ENCODE data around the gene HTR1E. TPM values are rescaled to one million over a fixed set of nuclear protein-coding genes. Genes with fewer than 3 reads are reported as not detected.
"Not testable (repeated sequence)": the region's sequence is repeated elsewhere in the genome, so short reads cannot be mapped to it uniquely, and the experiment has no call there.

Gene HTR1E, protein sequence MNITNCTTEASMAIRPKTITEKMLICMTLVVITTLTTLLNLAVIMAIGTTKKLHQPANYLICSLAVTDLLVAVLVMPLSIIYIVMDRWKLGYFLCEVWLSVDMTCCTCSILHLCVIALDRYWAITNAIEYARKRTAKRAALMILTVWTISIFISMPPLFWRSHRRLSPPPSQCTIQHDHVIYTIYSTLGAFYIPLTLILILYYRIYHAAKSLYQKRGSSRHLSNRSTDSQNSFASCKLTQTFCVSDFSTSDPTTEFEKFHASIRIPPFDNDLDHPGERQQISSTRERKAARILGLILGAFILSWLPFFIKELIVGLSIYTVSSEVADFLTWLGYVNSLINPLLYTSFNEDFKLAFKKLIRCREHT
- polyA plus RNA-seq, result 0.07 TPM
- long read RNA-seq, donor 1, result 0 reads
- long read RNA-seq, donor 2, result 0 reads
- long read RNA-seq, donor 3, result 0 reads
- long read RNA-seq, donor 4, result 0 reads
- long read RNA-seq, donor 5, result 0 reads
- long read RNA-seq, donor 6, result 0 reads
- long read RNA-seq, donor 7, result 0 reads
- long read RNA-seq, donor 8, result 0 reads
- long read RNA-seq, donor 9, result 0 reads
- long read RNA-seq, donor 10, result 0 reads
- long read RNA-seq, donor 11, result 0 reads

DNA sequence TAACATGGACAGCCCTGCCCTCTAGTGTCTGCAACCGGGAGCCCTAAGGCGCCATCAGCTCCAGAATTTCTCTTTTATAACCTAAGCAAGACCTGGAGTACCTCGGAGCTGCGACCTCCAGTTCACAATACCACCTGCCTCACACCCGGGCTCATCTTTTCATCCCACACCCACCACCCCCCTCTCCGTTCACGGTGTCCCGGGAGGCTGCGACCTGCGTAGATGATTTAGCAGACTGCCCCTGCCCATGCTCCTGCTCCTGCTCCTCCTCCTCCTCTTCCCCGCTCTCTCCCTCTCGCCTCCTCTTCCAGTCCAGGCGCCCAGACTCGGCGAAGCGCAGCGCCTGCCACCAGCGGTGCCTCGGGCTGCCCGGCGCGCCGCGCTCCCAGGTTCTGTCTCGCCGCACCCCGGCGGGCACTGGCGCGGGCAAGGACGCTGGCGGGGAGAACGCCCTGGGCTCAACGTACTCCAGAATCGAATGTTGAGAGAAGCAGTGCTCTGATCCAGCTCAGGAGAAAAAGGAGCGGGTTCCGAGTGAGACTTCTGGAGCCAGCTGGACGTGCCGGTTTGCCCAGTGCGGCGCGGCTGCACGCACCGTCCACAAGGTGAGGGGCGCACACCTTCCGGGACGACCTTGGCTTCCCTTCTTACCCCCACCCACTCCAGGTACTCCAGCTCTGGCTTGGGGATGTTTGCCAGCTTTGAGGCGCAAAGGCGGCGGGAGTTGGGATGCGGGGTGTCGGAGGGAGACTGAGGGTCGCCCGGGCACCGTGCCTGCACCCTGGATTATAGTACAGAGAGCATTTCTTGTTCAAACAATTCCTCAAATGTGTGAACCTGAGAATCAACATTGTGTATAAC, at the start of gene HTR1E:
Gene HTR1E, plus strand, starts transcription at position 310 of the 861 bp plus-strand sequence. CDS start 77,807 bp downstream, outside the sequence.
- H3K4me3 ChIP-seq (ENCODE audit: low read length), result peak within 1 kb of the TSS; percentile 23
- no peak within 1 kb of the TSS for H3K27ac ChIP-seq (ENCODE audit: low read length)
- DNase-seq, result peak; percentile 15 to 54
- 20% methylated on average over 1 of the region's 55 CpGs for WGBS (ENCODE audit: insufficient coverage, low lambda C conversion rate)
- H3K9me3 ChIP-seq (ENCODE audit: control insufficient read depth, low read depth, low read length), result no peaks in the 10 kb centered on the region
- H3K36me3 ChIP-seq (ENCODE audit: control insufficient read depth, insufficient read depth, low read length), result no peaks in the 10 kb centered on the region
- H3K4me1 ChIP-seq (ENCODE audit: control insufficient read depth, insufficient read depth, low read length), result no peaks in the 10 kb centered on the region
- peaks cover 33% of the 10 kb centered on the region for H3K27me3 ChIP-seq (ENCODE audit: control insufficient read depth, insufficient read depth, low read length)

DNA sequence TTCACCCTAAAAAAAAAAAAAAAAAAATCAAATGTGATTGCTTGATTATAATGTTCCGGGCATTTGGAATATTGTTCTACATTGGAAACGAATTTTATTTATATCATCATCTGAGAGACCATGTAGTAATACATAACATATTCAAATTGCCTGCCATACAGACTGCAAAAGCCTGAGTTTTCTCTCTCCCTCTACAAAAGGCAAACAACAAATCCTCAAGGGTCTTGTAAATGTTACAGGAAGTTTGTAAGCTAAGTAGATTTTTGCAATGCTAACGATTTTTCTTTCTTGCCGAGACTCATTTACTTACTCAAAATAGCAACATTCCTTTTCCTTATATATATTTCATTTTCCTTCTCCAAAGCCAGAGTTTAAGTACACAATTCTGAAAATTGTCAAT, 49.0 kb upstream of the HTR1E start:
- Histone ChIP-seq H3K27ac (ENCODE audit: low read length) (no peak overlapping the region), H3K4me1 (ENCODE audit: control insufficient read depth, insufficient read depth, low read length) (no peaks in the 10 kb centered on the region), H3K4me3 (ENCODE audit: low read length) (no peak overlapping the region), H3K27me3 (ENCODE audit: control insufficient read depth, insufficient read depth, low read length) (no peaks in the 10 kb centered on the region), H3K36me3 (ENCODE audit: control insufficient read depth, insufficient read depth, low read length) (no peaks in the 10 kb centered on the region), H3K9me3 (ENCODE audit: control insufficient read depth, low read depth, low read length) (no peaks in the 10 kb centered on the region)
- 42% methylated on average over 2 of the region's 4 CpGs for WGBS (ENCODE audit: insufficient coverage, low lambda C conversion rate)
- DNase-seq, result no peak

DNA sequence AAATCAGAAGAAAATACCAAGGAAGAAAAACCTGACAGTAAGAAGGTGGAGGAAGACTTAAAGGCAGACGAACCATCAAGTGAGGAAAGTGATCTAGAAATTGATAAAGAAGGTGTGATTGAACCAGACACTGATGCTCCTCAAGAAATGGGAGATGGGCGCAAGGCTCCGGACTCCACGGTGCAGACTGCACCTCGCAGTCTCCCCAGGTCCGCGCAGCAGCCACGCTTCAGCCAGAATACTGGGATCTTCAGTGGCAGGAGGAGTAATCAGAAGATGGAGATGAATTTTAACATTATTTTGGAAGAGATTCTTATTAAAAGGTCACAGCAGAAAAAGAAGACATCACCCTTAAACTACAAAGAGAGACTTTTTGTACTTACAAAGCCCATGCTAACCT, 40.1 kb upstream of the HTR1E start:
- not testable (repeated sequence) for H3K36me3 ChIP-seq (ENCODE audit: control insufficient read depth, insufficient read depth, low read length); DNase-seq; H3K27ac ChIP-seq (ENCODE audit: low read length); H3K27me3 ChIP-seq (ENCODE audit: control insufficient read depth, insufficient read depth, low read length); H3K4me3 ChIP-seq (ENCODE audit: low read length); H3K4me1 ChIP-seq (ENCODE audit: control insufficient read depth, insufficient read depth, low read length); H3K9me3 ChIP-seq (ENCODE audit: control insufficient read depth, low read depth, low read length)
- 93% methylated on average over 3 of the region's 8 CpGs for WGBS (ENCODE audit: insufficient coverage, low lambda C conversion rate)

DNA sequence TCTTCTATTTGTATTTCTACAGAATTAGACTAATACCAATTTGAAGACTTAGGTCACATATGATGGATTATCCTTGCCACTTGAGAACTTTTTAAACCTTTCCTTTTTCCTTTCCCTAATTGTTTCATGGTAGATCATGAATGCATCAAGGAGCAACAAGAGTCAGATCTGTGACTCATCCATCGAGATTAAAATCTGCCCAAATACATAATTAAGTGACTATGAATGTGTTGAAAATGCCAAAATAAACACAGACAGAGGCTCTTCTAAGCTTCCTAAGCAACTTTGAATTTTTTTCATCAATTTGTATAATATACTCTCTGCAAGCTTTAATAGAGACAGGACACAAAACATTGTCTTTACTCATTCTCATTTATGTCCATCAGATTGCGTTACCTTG, 23.5 kb upstream of the HTR1E start:
- Histone ChIP-seq H3K27me3 (ENCODE audit: control insufficient read depth, insufficient read depth, low read length) (no peaks in the 10 kb centered on the region), H3K36me3 (ENCODE audit: control insufficient read depth, insufficient read depth, low read length) (no peaks in the 10 kb centered on the region)
- no peak for DNase-seq

DNA sequence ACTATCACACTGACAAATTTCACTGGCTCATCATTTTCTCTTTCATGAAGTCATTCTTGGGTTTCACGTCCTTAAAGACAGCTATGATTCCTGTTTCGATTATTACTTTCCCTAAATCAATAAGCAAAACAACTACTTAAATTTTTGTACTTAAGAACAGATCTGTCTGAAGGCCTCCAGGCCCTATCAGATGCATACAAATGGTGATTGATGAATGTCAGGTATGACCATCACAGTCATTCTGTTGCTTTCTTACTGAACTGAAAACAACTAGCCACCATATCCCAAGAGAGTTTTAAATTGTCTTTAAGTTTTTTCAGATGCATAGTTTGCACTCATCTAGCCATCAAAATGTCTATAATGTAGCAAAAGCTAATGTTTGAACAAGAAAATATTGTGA, 20.9 kb upstream of the HTR1E start:
- DNase-seq, result no peak
- 88% methylated on average over 2 of the region's 2 CpGs for WGBS (ENCODE audit: insufficient coverage, low lambda C conversion rate)
- no peaks in the 10 kb centered on the region for H3K36me3 ChIP-seq (ENCODE audit: control insufficient read depth, insufficient read depth, low read length)
- no peaks in the 10 kb centered on the region for H3K9me3 ChIP-seq (ENCODE audit: control insufficient read depth, low read depth, low read length)
- H3K4me1 ChIP-seq (ENCODE audit: control insufficient read depth, insufficient read depth, low read length), result no peaks in the 10 kb centered on the region
- H3K4me3 ChIP-seq (ENCODE audit: low read length), result no peak overlapping the region
- H3K27me3 ChIP-seq (ENCODE audit: control insufficient read depth, insufficient read depth, low read length), result no peaks in the 10 kb centered on the region
- no peak overlapping the region for H3K27ac ChIP-seq (ENCODE audit: low read length)

More for the DNA sequence above, 23.5 kb upstream of the HTR1E start:
- Histone ChIP-seq H3K4me1 (ENCODE audit: control insufficient read depth, insufficient read depth, low read length) (no peaks in the 10 kb centered on the region), H3K9me3 (ENCODE audit: control insufficient read depth, low read depth, low read length) (no peaks in the 10 kb centered on the region), H3K27ac (ENCODE audit: low read length) (no peak overlapping the region), H3K4me3 (ENCODE audit: low read length) (no peak overlapping the region)
- no CpG with 5 or more reads among the region's 2 CpGs for WGBS (ENCODE audit: insufficient coverage, low lambda C conversion rate)

DNA sequence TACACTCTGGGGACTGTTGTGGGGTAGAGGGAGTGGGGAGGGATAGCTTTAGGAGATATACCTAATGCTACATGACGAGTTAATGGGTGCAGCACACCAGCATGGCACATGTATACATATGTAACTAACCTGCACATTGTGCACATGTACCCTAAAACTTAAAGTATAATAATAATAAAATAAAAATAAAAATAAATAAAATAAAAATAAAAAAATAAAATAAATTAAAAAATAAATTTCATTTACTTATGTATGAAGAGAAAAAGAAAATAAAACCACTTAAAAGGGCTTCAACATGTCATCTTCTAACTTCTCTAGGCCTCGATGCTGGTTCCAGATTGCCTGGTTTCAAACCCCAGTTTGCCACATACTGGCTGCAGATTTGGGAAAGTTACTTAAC, 10.2 kb upstream of the HTR1E start:
- not testable (repeated sequence) for H3K27me3 ChIP-seq (ENCODE audit: control insufficient read depth, insufficient read depth, low read length); H3K27ac ChIP-seq (ENCODE audit: low read length); H3K36me3 ChIP-seq (ENCODE audit: control insufficient read depth, insufficient read depth, low read length); H3K9me3 ChIP-seq (ENCODE audit: control insufficient read depth, low read depth, low read length); H3K4me1 ChIP-seq (ENCODE audit: control insufficient read depth, insufficient read depth, low read length); H3K4me3 ChIP-seq (ENCODE audit: low read length); DNase-seq
- 67% methylated on average over 1 of the region's 2 CpGs for WGBS (ENCODE audit: insufficient coverage, low lambda C conversion rate)

DNA sequence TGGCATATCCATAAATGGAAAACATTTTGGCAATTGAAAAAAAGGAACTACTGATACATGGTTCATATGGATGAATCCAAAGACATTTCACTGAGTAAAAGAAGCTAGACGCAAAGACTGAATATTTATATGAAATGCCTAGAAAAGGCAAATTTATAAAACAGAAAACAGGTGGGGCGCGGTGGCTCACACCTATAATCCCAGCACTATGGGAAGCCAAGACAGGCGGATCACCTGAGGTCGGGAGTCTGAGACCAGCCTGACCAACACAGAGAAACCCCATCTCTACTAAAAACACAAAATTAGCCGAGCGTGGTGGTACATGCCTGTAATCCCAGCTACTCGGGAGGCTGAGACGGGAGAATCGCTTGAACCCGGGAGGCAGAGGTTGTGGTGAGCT, 9.5 kb upstream of the HTR1E start:
- H3K4me3 ChIP-seq (ENCODE audit: low read length); H3K36me3 ChIP-seq (ENCODE audit: control insufficient read depth, insufficient read depth, low read length); H3K4me1 ChIP-seq (ENCODE audit: control insufficient read depth, insufficient read depth, low read length); H3K9me3 ChIP-seq (ENCODE audit: control insufficient read depth, low read depth, low read length); H3K27ac ChIP-seq (ENCODE audit: low read length); H3K27me3 ChIP-seq (ENCODE audit: control insufficient read depth, insufficient read depth, low read length); DNase-seq: not testable (repeated sequence)
- WGBS (ENCODE audit: insufficient coverage, low lambda C conversion rate), result no CpG with 5 or more reads among the region's 11 CpGs

DNA sequence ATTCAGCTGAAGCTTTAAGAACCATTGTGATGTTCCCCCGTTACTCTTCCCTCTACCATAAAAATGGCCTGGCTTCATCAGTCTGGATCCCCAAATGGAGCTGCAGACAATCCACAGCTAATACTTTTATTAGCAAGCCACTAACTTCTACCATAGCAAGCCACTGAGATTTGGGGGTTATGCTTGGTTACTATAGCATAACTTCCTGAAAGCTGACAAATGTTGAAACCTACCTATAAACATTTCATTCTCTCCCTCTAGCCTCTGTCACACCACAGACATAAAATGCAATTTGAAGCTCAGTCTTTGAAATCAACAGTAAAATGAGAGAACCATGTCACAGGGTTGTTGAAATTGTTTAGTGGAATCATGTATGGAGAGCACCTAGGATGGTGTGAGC, 3.0 kb upstream of the HTR1E start:
- no peak for DNase-seq
- no CpG with 5 or more reads among the region's 1 CpG for WGBS (ENCODE audit: insufficient coverage, low lambda C conversion rate)
- H3K4me3 ChIP-seq (ENCODE audit: low read length), result no peak overlapping the region
- H3K9me3 ChIP-seq (ENCODE audit: control insufficient read depth, low read depth, low read length), result no peaks in the 10 kb centered on the region
- H3K27ac ChIP-seq (ENCODE audit: low read length), result no peak overlapping the region
- peaks cover 30% of the 10 kb centered on the region for H3K27me3 ChIP-seq (ENCODE audit: control insufficient read depth, insufficient read depth, low read length)
- no peaks in the 10 kb centered on the region for H3K36me3 ChIP-seq (ENCODE audit: control insufficient read depth, insufficient read depth, low read length)
- no peaks in the 10 kb centered on the region for H3K4me1 ChIP-seq (ENCODE audit: control insufficient read depth, insufficient read depth, low read length)

DNA sequence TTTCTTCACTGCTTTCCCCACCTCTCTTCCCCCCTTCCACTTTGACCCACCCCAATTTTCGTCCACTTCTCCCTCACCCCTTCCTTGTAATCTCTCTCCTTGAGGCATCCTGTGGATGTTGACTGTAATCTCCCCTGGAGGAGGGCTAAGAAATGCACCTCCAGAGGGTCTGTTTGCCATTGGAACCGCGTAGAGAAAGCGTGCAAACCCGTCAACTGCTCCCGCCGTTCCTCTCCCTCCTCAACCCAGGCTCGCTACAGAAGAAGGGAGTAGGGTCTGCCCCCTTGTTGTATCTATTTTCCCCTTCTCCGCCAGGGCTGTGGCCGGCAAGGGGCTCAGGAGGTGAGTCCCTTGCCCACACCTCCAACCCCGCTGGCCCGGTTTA, 502 bp upstream of the HTR1E start:
- Histone ChIP-seq H3K27me3 (ENCODE audit: control insufficient read depth, insufficient read depth, low read length) (peaks cover 33% of the 10 kb centered on the region), H3K27ac (ENCODE audit: low read length) (no peak overlapping the region)

DNA sequence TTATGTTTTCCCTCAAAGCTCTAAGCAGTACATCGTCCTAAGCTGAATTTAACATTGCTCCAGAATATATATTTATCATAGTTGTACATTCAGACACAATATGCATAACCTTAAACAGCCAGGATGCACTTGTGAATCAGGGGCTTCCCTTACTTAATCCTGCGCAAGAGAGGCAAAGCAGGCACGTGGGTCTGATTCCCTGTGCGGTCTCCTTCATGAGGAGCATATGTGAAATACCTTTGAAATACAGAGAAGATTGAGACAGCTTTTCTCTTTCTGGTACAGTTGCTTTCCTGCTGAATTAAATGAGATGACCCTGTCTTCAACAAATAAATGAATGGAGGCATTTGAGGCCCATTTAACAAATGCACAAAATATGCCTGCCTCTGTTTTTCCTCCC, 1.5 kb downstream of the HTR1E start:
- H3K36me3 ChIP-seq (ENCODE audit: control insufficient read depth, insufficient read depth, low read length), result no peaks in the 10 kb centered on the region
- peaks cover 33% of the 10 kb centered on the region for H3K27me3 ChIP-seq (ENCODE audit: control insufficient read depth, insufficient read depth, low read length)
- H3K4me1 ChIP-seq (ENCODE audit: control insufficient read depth, insufficient read depth, low read length), result no peaks in the 10 kb centered on the region
- 0% methylated on average over 1 of the region's 4 CpGs for WGBS (ENCODE audit: insufficient coverage, low lambda C conversion rate)
- H3K27ac ChIP-seq (ENCODE audit: low read length), result no peak overlapping the region
- H3K9me3 ChIP-seq (ENCODE audit: control insufficient read depth, low read depth, low read length), result no peaks in the 10 kb centered on the region
- DNase-seq, result no peak
- no peak overlapping the region for H3K4me3 ChIP-seq (ENCODE audit: low read length)

More for the DNA sequence above, 502 bp upstream of the HTR1E start:
- no peaks in the 10 kb centered on the region for H3K9me3 ChIP-seq (ENCODE audit: control insufficient read depth, low read depth, low read length)
- H3K4me3 ChIP-seq (ENCODE audit: low read length), result peak overlapping the region; percentile 23
- H3K36me3 ChIP-seq (ENCODE audit: control insufficient read depth, insufficient read depth, low read length), result no peaks in the 10 kb centered on the region
- no peak for DNase-seq
- 0% methylated on average over 1 of the region's 12 CpGs for whole genome bisulfite sequencing (ENCODE audit: insufficient coverage, low lambda C conversion rate)
- H3K4me1 ChIP-seq (ENCODE audit: control insufficient read depth, insufficient read depth, low read length), result no peaks in the 10 kb centered on the region
